IPS-11a (cell line): ENCODE results near the gene PYGO2.

Source experiments
- H3K4me3 ChIP-seq: one replicate; pipeline ENCODE4 v1.5.1; 2013; ENCODE audit warnings: low read depth, low read length, control low read depth

PYGO2 gene

DNA sequence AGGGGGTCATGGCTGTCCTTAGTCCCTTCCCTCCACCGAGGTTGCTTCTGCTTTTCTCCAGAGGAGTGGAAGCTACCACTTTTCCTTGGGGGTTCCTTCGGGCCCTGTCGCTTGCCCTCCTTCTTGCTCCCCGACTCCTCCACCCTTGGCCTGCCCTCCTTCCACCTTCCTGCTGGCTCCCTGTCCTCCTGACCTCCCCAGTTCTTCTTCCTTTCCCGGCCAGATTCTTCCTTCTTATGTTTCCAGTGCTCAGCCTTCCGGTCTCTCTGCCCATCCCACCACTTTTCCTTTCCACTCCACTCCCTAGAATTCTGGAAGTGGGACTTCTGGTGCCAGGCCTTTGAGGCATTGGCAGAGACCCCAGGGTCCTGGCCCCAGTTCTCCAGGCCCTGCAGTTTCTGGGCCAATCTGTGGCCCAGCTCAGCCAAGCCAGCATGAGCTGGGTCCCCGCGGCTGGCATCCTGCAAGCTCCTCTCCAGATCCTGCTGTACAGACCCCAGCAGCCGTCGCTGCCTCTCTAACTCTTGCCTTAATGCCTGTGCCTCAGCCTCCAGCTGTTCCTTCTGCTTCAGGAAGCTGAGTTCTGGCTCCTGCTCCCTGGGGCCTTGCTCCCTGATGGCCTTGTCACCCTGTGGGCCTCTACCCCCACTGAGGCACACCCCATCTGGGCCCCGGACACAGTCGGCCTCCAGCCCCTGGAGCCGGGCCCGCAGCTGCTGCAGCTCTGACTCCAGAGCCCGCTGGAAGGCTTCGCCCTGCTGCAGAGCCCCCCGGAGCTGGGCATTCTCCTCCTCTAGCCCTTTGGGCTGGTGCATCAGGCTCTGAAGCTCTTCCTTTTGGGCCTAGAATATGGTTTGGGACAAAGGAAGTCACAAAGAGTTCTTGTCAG lies 15.4 kb downstream of the PYGO2 start:
- H3K4me3 ChIP-seq: no peak overlapping the region

DNA sequence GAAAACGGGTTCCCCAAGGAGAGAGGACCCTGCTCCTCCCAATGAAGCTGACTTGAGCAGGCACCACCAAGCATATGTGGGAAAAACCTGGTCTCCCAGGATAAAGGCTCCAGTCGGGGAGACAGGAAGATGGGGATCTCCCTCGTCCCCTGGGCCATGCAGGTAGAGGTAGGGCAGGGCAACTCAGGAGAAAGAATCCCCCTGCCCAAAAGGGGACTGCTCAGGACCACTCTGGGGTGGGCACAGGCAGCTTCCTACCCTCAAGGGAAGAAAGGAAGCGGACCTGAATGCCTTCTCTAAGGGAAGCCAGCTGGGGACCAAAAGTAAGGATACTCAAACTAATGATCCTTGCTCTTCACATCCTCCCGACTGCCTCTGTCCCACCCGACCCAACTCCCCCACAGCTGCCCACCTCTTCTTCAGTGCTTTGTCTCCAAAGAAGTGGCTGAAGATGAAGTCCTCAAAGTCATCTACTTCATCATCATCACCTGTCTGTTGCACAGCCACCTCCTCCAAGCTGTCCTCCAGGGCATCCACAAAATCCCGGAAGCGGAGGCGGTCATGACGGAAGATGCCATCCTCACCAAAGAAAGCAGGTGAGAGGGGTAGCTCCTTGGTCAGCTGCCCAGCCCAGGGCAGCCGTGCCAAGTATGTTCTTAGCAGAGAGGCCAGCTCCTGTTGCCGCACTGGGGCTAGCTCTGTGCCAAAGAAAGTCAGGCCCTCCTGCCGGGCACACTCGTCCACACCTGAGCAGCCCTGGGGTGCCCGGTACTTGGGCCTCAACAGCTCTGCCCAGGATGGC lies 16.2 kb downstream of the PYGO2 start:
- no peak overlapping the region for H3K4me3 ChIP-seq

DNA sequence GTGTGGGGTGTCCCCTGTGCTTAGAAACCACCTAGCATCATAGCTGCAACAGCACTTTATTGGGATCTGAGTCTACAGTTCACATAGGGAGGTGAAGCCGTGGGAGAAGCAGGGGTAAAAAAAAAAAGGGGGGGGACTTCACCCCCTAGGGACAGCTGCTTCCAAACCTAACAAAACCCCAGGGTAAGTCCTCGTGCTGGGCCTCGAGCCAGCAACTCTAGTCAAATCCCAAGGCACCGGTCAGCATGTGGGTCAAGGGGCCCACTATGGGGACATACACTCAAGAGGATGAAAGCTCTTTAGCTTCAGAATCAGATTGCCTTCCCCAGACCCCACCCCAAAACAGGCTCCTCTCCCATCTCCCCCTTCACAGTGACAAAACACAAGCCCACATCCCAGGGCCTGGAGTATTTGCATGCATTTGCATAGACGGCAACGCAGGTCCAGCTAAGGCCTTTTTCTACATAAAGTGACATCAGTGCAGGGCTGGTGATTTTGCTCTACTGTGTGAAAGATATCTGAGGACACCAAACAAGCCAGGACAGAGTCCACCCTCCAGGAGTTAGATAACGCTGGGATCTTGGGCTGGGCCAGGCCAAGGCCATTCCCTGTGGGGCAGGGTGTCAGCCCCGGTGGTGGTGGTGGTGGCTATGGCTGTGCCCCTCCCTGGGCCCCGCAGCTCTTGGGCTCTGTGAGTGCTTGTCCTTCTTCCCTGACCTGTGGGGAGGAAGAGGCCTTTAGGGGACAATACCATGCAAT lies 17.0 kb downstream of the PYGO2 start:
- H3K4me3 ChIP-seq: no peak overlapping the region

DNA sequence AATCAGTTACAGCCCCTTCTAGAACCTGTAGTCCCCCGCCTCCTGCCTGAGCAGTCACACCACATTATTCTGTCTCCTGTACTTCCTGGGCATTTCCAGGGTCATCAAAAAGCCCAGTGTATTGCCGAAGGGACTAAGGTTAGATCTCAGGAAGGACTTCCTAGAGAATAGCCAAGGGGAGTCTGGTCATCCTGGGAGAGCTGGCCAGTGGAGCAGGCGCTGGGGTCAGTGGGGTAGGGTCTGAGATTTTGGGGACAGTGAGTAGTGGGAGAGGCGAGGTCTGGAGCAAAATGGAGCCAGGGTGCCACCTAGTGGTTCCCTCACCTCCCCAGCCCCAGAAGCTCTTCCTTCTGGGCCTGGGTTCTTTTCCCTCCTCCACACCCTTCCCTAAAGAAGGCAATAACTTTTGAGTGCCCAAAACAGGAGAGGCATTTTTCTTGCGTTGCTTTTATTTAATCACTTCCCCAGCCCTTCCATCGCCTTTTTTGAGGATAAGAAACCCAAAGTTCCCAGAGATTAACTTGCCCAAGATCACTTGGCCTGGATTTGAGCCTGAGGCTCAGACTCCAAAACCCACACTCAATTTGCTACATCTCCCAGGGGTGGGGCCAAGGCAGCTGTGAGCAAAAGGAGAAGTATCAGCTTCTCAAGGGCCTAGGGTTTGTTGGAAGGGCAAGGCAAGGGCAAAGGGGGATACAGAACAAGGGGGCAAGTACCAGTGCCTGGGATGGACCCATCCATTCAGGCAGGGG lies 17.8 kb downstream of the PYGO2 start:
- no peak overlapping the region for H3K4me3 ChIP-seq

DNA sequence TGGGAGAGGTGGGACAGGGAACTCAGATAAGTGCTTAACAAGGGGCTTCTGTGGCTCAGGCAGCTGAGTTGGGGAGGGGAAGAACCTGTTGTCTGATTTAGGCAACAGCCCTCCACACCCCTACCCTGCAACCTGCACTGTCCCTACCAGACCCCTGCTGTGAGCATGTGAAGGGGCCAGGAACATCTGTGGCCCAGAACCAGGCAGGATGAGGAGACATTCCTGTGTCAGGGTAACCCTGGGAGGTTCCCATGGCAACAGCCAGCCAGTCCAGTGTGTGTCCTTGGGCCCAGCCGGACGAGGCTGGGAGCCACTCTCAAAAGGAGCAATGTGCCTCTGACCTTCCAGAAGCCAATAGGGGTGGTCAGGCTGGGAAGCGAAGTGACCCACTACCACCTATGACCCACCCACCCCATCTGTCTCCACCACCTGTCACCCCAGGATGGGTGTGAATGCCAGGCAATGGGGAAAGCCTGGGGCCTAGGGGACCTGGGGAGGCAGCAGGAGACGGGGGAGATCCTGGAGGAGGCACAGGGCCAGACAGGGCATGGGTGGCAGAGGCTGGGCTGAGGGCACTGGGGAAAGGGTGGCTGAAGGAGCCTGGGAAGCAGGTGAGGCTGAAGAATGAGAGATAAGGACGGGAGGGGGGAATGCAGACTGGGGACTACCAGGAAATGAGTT lies 20.1 kb downstream of the PYGO2 start:
- H3K4me3 ChIP-seq: no peak overlapping the region

DNA sequence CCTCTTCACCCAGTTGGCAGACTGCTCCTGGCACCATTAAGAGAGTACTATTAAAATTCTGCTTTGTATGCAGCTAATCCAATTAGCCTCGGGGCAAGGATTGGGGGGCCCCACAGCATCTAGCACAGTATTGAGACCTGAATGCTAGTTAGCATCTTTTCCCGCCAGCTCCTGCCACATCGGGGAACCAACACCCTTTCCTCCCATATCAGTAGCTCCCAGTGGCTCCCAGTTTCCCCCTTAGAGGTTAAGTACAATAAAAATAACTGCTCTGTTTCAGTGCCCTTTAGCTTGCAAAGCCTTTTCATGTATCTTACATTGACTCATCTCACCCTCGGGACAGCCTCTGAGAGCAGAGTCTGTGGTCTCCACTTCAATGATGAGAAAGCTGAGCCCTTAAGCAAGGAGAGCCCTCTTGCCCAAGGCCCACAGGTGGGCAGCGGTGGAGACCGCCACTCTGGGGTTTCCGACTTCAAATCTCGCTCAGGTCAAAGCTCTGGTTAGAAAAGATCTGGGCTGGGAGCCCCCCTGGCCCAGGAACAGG lies 20.9 kb downstream of the PYGO2 start:
- no peak overlapping the region for H3K4me3 ChIP-seq

DNA sequence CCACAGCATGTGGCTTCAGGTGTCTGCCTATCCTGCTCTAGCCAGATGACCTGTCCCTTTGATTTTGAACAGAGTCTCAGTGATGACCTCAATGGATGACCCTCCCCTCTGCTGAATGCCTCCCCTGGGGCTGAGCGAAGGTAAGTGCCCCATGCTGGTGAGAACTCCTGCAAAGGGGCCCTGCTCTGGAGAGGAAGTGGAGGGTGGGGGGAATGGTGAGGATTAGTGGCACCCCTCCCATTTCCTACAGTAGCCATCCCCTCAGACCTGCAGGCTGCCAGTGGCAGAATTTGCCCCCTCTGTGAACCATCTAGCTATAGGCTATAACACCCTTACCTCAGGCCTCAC lies 21.4 kb downstream of the PYGO2 start:
- H3K4me3 ChIP-seq: no peak overlapping the region

DNA sequence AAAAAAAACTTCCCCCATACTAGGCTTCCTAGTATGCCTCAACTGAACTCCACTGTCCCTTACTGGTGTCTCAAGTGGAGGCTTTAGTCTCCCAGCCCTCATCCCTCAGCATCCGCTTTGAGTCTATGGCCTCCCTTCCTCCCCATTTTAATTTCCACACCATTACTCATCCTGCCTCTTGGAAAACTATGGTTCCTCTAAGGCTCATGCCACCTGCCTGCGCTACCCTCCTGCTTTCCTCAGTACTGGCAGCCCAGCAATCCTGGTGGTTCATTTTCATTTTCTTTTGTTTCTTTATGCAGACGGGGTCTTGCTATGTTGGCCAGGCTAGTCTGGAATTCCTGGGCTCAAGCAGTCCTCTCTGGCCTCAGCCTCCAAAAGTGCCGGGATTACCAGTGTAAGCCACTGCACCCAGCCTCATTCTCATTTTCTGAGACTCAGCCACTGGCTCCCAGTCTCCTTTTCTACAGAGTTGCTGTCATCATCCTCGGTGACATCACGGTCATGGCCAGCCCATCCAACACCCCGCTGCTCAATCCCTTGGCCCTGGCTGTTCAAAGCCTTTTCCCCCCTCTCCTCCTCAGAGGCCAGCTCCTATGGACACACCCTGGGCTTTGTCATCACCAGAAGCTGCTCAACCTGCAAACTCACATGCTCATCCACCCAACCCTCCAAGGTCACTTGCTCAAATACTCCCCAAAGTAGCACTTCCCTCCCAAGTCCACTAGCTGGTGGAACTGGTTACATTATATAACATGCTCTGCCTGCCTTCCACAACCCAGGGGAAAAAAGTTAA lies 22.8 kb downstream of the PYGO2 start:
- no peak overlapping the region for H3K4me3 ChIP-seq

DNA sequence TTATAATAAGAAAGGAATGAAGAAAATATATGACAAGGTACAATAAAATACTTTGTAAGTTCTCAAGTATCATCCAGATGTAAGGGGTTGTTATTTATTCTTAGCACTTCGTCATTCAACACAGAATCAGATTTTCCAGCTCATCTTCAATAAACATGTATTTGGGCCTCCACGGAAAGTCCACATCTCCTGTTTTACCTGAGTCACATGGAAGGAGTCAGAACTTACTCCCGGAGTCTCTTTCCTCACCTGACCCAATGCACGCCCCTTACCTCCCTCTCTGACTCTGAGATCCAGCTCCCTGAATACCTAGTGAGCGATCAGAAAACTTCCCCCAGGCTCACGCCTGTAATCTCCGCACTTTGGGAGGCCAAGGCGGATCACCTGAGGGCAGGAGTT lies 23.6 kb downstream of the PYGO2 start:
- H3K4me3 ChIP-seq: no peak overlapping the region

DNA sequence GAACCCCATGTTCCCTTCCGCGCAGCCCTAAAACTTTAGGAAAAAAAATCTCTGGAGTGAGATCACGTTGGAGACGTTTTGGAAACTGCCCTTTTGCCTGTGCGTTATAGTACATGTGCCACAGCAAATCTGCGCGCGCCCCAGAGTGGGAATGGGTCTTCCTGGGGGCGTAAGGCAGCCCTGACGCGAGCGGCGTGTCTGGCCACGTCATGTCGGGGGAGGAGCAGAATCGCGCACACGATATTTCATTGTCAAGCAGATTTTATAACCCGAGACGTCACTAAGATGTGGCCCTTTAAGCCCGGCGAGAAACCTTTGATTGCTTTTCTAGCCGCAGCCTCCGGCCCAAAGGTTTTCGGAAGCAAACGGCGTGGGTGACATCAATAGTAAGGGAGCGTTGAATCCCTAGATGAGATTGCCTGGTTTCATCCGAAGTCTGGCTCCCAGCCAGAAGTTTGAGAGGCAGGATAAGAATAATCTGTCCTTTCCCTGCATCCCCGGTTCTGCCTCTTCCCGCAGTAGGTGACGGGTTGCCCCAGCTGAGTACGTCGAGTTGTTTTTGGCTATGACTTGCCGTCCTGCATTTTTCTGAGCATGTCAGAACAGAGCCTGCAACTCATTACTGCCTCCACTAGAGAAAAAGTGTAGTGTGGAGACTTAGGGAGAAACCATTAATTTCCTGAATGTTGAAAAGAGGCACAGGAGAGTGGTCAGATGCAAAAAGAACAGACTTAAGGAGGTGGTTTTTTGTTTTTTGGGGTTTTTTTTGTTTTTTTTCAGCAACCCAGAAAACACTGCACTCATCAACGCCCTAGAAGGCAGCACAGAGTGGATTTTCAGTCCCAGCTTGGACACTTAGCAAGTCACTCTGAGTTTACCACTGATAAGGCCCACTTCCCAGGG lies 24.2 kb downstream of the PYGO2 start:
- H3K4me3 ChIP-seq: peak overlapping the region; percentile 71

DNA sequence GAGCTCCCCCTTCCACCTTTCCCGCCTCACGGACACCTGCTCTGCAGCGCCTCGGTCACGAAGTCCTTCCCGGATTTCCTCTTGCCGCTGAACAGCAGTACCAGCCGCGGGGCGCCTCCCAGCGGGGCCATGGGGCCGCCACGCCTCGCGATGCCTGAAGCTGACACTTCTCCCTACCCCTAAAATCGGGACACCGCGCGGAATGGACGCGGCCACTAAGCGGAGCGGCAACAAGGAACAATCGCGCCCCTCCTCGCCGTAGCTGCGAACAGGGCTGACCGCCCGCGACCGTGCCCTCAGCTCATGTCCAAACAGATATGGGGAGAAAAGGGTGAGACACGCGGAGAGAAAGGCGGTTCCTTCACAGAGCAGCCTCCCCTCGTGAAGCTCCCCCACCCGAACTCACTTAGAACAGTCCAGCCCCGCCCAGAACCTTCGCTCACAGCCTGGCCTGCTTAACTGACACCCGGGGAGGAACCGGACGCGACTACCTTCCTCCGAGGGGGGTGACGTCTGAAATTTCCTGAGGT lies 25.0 kb downstream of the PYGO2 start, which contains the start of gene PMVK:
Gene PMVK (minus strand): TSS at position 165 of the 530 bp plus-strand sequence. CDS start 34 bp downstream, at position 131.
- H3K4me3 ChIP-seq: peak within 1 kb of the TSS; percentile 71

DNA sequence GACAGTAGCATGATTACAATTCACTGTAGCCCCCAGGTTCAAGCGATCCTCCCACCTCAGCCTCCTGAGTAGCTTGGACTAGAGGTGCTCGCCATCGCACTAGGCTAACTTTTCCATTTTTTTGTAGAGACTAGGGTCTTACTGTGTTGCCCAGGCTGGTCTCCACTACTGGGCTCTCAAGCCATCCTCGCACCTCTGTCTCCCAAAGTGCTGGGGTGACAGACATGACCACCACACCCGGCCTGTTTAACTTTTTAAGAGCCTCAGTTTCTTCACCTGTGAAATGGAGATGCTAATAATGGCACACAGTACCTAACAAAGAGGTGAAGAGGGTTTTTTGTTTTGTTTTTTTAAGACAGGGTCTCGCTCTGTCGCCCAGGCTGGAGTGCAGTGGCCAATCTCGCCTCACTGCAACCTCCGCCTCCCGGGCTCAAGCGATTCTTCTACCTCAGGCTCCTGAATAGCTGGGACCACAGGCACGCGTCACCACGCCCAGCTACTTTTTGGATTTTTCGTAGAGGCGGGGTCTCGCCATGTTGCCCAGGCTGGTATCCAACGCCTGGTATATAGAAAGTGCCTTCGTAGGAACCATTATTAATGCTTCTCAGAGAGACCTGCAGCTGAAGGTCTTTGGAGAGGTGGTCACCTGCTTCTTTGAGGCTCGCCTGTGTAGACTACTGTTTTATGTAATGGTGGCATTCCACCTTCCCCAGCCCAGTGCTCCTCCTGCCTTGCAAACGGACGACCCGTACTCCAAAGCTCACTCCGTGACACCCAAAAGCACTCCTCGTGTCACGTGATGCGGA lies 25.6 kb downstream of the PYGO2 start:
- peak overlapping the region; percentile 71 for H3K4me3 ChIP-seq

DNA sequence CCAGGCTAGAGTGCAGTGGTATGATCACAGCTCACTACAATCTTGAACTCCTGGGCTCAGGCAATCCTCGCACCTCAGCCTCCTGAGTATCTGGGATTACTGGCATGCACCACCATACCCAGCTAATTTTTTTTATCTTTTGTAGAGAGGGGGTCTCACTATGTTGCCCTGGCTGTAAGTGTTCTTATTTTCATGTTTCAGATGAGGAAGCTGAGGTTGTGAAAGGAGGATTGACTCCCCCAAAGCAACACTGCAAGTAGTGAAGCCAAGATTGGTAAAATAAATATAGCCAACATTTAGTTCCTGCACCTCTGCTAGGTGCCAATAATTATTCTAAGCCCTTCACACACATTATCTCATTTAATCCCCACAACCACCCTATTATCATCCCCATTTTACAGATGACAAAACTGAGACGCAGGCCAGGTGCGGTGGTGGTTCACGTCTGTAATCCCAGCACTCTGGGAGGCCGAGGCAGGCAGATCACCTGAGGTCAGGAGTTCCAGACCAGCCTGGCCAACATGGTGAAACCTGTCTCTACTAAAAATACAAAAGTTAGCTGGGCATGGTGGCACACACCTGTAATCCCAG lies 27.1 kb downstream of the PYGO2 start:
- no peak overlapping the region for H3K4me3 ChIP-seq

DNA sequence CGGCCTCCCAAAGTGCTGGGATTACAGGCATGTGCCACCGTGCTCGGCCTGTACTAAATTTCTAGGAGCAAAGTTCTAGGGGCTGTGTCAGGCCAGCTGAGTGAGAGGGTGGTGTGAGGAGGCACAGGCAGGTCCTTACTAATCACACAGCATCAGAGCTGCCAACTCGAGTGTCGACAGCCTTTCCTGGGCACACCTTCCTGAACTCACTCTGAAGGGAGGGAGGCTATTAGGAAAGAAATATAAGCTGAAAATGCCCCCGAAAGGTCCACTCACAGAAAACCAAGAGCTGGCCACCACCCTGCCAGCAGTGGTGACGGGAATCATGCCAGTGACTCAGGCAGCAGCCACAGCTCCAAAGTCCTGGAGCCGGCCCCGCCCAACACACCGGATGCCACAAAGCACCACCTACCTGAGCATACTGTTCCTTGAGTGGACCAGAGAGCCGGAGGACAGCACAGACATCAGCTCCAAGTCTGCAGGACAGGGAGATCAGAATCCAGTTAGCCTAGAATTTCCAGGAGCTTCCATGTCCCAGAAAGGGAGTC lies 29.6 kb downstream of the PYGO2 start:
- no peak overlapping the region for H3K4me3 ChIP-seq

DNA sequence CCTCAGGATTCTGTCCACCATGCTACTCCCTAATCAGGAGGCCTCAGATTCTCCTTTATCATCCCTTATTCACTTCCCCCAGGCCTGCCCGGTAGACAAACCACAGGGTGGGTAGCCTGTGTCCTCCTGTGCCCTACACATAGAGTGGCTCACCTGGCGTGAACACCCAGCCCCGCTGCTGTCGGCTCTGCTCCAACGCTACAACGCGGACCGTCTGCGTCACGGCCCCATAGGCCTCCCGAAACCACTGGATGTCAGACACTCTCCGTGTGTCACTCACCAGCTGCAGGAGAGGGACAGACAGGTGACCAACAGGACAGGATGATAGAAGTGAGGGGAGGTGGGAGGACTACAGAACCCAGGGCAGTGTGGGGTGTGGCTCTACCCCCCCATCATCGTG lies 35.4 kb downstream of the PYGO2 start:
- no peak overlapping the region for H3K4me3 ChIP-seq
